ENCODE data around the gene ITPR1.

ITPR1 gene

GRCh38 chr3:4581920-4582611 lies 88.9 kb downstream of the ITPR1 start:
- Histone ChIP-seq H3K9ac (ENCODE audit: low read depth, low read length, poor library complexity, severe bottlenecking) (no peak overlapping the region), H3K9me3 (ENCODE audit: insufficient read depth, low read depth, low read length) (no peaks in the 10 kb centered on the region), H3K9me2 (replicated peaks; ENCODE audit: low read depth, low read length) (no peaks in the 10 kb centered on the region), H3K79me2 (ENCODE audit: insufficient read depth, low read length) (peaks cover 68% of the 10 kb centered on the region), H3K4me2 (ENCODE audit: low read depth, low read length, poor library complexity, severe bottlenecking) (no peak overlapping the region), H3K27me3 (ENCODE audit: insufficient read depth, low read length, poor library complexity, severe bottlenecking) (no peaks in the 10 kb centered on the region), H3F3A (ENCODE audit: low read depth) (no peaks in the 10 kb centered on the region), H2AFZ (ENCODE audit: low read length) (no peak overlapping the region), H4K20me1 (ENCODE audit: insufficient read depth, low read length, poor library complexity, severe bottlenecking) (peaks cover 11% of the 10 kb centered on the region), H3K4me3 (ENCODE audit: low read length, poor library complexity, severe bottlenecking) (no peak overlapping the region), H3K36me3 (ENCODE audit: insufficient read depth, low read length) (no peaks in the 10 kb centered on the region), H3K4me1 (ENCODE audit: insufficient read depth, low read length, poor library complexity, severe bottlenecking) (peaks cover 47% of the 10 kb centered on the region)
- TF ChIP-seq EZH2phosphoT487 (IDR thresholded peaks at IDR 0.05; ENCODE audit: borderline replicate concordance), result no peak
- no peak for TF ChIP-seq CTCF (conservative IDR thresholded peaks at IDR 0.05; ENCODE audit: low read length)

- H3K4me2 ChIP-seq (ENCODE audit: low read depth, low read length, poor library complexity, severe bottlenecking), result no peak overlapping the region
- no peak overlapping the region for H3K9ac ChIP-seq (ENCODE audit: low read depth, low read length, poor library complexity, severe bottlenecking)
- H3K4me1 ChIP-seq (ENCODE audit: insufficient read depth, low read length, poor library complexity, severe bottlenecking), result peaks cover 47% of the 10 kb centered on the region
- no peak overlapping the region for H2AFZ ChIP-seq (ENCODE audit: low read length)
- peaks cover 65% of the 10 kb centered on the region for H3K79me2 ChIP-seq (ENCODE audit: insufficient read depth, low read length)
- TF ChIP-seq CTCF (conservative IDR thresholded peaks at IDR 0.05; ENCODE audit: low read length) (no peak), EZH2phosphoT487 (IDR thresholded peaks at IDR 0.05; ENCODE audit: borderline replicate concordance) (no peak)
- H4K20me1 ChIP-seq (ENCODE audit: insufficient read depth, low read length, poor library complexity, severe bottlenecking), result peaks cover 10% of the 10 kb centered on the region
- H3K36me3 ChIP-seq (ENCODE audit: insufficient read depth, low read length), result no peaks in the 10 kb centered on the region
- H3K4me3 ChIP-seq (ENCODE audit: low read length, poor library complexity, severe bottlenecking), result no peak overlapping the region
- no peaks in the 10 kb centered on the region for H3K9me3 ChIP-seq (ENCODE audit: insufficient read depth, low read depth, low read length)
- H3K9me2 ChIP-seq (replicated peaks; ENCODE audit: low read depth, low read length), result no peaks in the 10 kb centered on the region
- no peaks in the 10 kb centered on the region for H3K27me3 ChIP-seq (ENCODE audit: insufficient read depth, low read length, poor library complexity, severe bottlenecking)
- no peaks in the 10 kb centered on the region for H3F3A ChIP-seq (ENCODE audit: low read depth)
These were observed 89.5 kb downstream of the ITPR1 start for GRCh38 chr3:4582624-4583023.

- peaks cover 47% of the 10 kb centered on the region for H3K4me1 ChIP-seq (ENCODE audit: insufficient read depth, low read length, poor library complexity, severe bottlenecking)
- H3K9me2 ChIP-seq (replicated peaks; ENCODE audit: low read depth, low read length), result no peaks in the 10 kb centered on the region
- peaks cover 7% of the 10 kb centered on the region for H4K20me1 ChIP-seq (ENCODE audit: insufficient read depth, low read length, poor library complexity, severe bottlenecking)
- H3K9ac ChIP-seq (ENCODE audit: low read depth, low read length, poor library complexity, severe bottlenecking), result no peak overlapping the region
- TF ChIP-seq CTCF (conservative IDR thresholded peaks at IDR 0.05; ENCODE audit: low read length) (no peak), EZH2phosphoT487 (IDR thresholded peaks at IDR 0.05; ENCODE audit: borderline replicate concordance) (no peak)
- no peaks in the 10 kb centered on the region for H3K9me3 ChIP-seq (ENCODE audit: insufficient read depth, low read depth, low read length)
- H2AFZ ChIP-seq (ENCODE audit: low read length), result no peak overlapping the region
- no peaks in the 10 kb centered on the region for H3K27me3 ChIP-seq (ENCODE audit: insufficient read depth, low read length, poor library complexity, severe bottlenecking)
- no peak overlapping the region for H3K4me3 ChIP-seq (ENCODE audit: low read length, poor library complexity, severe bottlenecking)
- peaks cover 62% of the 10 kb centered on the region for H3K79me2 ChIP-seq (ENCODE audit: insufficient read depth, low read length)
- H3F3A ChIP-seq (ENCODE audit: low read depth), result no peaks in the 10 kb centered on the region
- H3K36me3 ChIP-seq (ENCODE audit: insufficient read depth, low read length), result no peaks in the 10 kb centered on the region
- no peak overlapping the region for H3K4me2 ChIP-seq (ENCODE audit: low read depth, low read length, poor library complexity, severe bottlenecking)
These were observed 90.3 kb downstream of the ITPR1 start for GRCh38 chr3:4583416-4583815.

Measured in Loucy (cell line).